HepG2 (cell line): Measurements from ENCODE around the gene HOXB6. TPM values are rescaled to one million over a fixed set of nuclear protein-coding genes. Genes with fewer than 3 reads are reported as not detected.

Experiments
- ATAC-seq: fragments of 200-7000 bp; cut with Tn5 transposase; 3 replicates; pipeline ENCODE4 v1.9.1; 2020; ENCODE audit warnings: mild to moderate bottlenecking, moderate library complexity
- BruUV-seq: library from RNA; stranded (reverse); fragments of 400-500 nt; replicated peaks from 2 replicates; lab custom pipeline; 2021; lab: Mats Ljungman, UMichigan
- CTCF ChIA-PET: fragments of 300-600 bp; formaldehyde crosslinking; extraction: SDS; loops from one replicate; lab custom pipeline; 2021; ENCODE audit warnings: low total read pairs, inconsistent platforms, low intra/inter-chr PET ratio; lab: Yijun Ruan, JAX
- POLR2A ChIA-PET: fragments of 350-600 bp; sonication (Branson Sonifier 250); formaldehyde crosslinking; loops from one replicate; lab custom pipeline; 2020; ENCODE audit warnings: antibody characterized with exemption, inconsistent platforms; lab: Yijun Ruan, JAX
- DNase-seq: peaks from one replicate; pipeline ENCODE4 v3.0.0-alpha.2; 2015; ENCODE audit warnings: low spot score
- FAIRE-seq: peaks from 3 replicates; lab custom pipeline; 2011; peaks lifted over from hg19 to GRCh38; lab: Jason Lieb, UNC
- H2AFZ ChIP-seq: one replicate; pipeline ENCODE4 v1.6.1; 2011; ENCODE audit warnings: low read length, inconsistent platforms
- H3K27ac ChIP-seq: fragments of 300-600 bp; 3 replicates; pipeline ENCODE4 v1.8.0; 2011; ENCODE audit warnings: mixed run types, mild to moderate bottlenecking, mixed read lengths, low read length, inconsistent platforms; ENCODE audit not compliant: insufficient read depth; ENCODE audit errors: extremely low read length
- H3K27me3 ChIP-seq, 2 experiments: fragments of 200-600 bp in 1 of 2; 2 replicates in 1 of 2; 3 replicates in 1 of 2; pipeline versions ENCODE4 v1.6.0 to v1.8.0; 2011; ENCODE audit warnings: low read length in 2 of 2, mild to moderate bottlenecking in 2 of 2, moderate library complexity in 2 of 2, inconsistent platforms in 1 of 2; ENCODE audit not compliant: insufficient read depth in 2 of 2, control insufficient read depth in 1 of 2
- H3K36me3 ChIP-seq, 2 experiments: fragments of 200-600 bp in 1 of 2; replicated peaks in 1 of 2; 2 replicates in 1 of 2; 3 replicates in 1 of 2; pipeline versions ENCODE4 v1.5.1 to v1.8.0; 2011; ENCODE audit warnings: low read length in 2 of 2, inconsistent platforms in 1 of 2; ENCODE audit not compliant: insufficient read depth in 2 of 2, control insufficient read depth in 1 of 2
- H3K4me1 ChIP-seq: 2 replicates; pipeline ENCODE4 v1.5.1; 2012; ENCODE audit warnings: low read length, inconsistent platforms; ENCODE audit not compliant: insufficient read depth
- H3K4me2 ChIP-seq: 2 replicates; pipeline ENCODE4 v1.6.0; 2011; ENCODE audit warnings: low read depth, low read length, inconsistent platforms
- H3K4me3 ChIP-seq, 3 experiments: fragments of 200-600 bp in 1 of 3; sonication (generic), shearing (Covaris generic) in 1 of 3; replicated peaks in 1 of 3; 2 replicates each; pipeline ENCODE4 v1.5.1; 2011 to 2016; ENCODE audit warnings: low read length in 3 of 3, inconsistent platforms in 2 of 3, low read depth in 2 of 3, mild to moderate bottlenecking in 2 of 3, control low read depth in 1 of 3, mixed read lengths in 1 of 3; ENCODE audit not compliant: insufficient read depth in 1 of 3
- H3K79me2 ChIP-seq: one replicate; pipeline ENCODE4 v1.6.1; 2011; ENCODE audit warnings: low read length, inconsistent platforms; ENCODE audit not compliant: insufficient read depth
- H3K9ac ChIP-seq: 2 replicates; pipeline ENCODE4 v1.6.0; 2011; ENCODE audit warnings: mild to moderate bottlenecking, low read depth, low read length, inconsistent platforms; ENCODE audit not compliant: insufficient read depth
- H3K9me3 ChIP-seq: 2 replicates; pipeline ENCODE4 v1.5.1; 2012; ENCODE audit warnings: mild to moderate bottlenecking, low read length
- H4K20me1 ChIP-seq: 2 replicates; pipeline ENCODE4 v1.6.0; 2011; ENCODE audit warnings: inconsistent platforms, mild to moderate bottlenecking, low read length, moderate library complexity; ENCODE audit not compliant: insufficient read depth
- EZH2 ChIP-seq: conservative IDR thresholded peaks from 2 replicates; pipeline ENCODE4 v1.6.1; 2012; ENCODE audit warnings: mild to moderate bottlenecking, low read depth, low read length, moderate library complexity
- ZNF121 ChIP-seq: sonication (generic); formaldehyde crosslinking; IDR thresholded peaks from 2 replicates; pipeline ENCODE4 v1.5.0; 2020; ENCODE audit warnings: mild to moderate bottlenecking, missing genetic modification reagents
- WGBS: methylation state at CpG from one replicate; pipeline ENCODE4 v1.1.6; 2017; ENCODE audit warnings: low lambda C conversion rate; 5-methylcytosine and 5-hydroxymethylcytosine counted together
- in situ Hi-C: cut with HindIII; loops from 2 replicates; pipeline ENCODE4 v1.10.0; 2017; ENCODE audit warnings: low pct_unique_long_range_greater_than_20kb; ENCODE audit not compliant: extremely low pct_ligation_motif_present
- intact Hi-C: fragments of 100-400 bp; cut with micrococcal nuclease; formaldehyde crosslinking; loops from one replicate; pipeline ENCODE4 v1.10.0; 2022; ENCODE audit not compliant: unreplicated experiment
- polyA plus RNA-seq, 8 experiments: library from polyadenylated mRNA; depleted of rRNA in 3 of 8; stranded (reverse) in 7 of 8; unstranded in 1 of 8; fragments of >200 nt; fragmentation: Illumina TruSeq in 4 of 8; extraction: Trizol in 4 of 8; gene quantifications; 2 replicates each; pipeline versions ENCODE4 v1.2.1 to v1.2.3, GENCODE V29; 2011 to 2016; ENCODE audit warnings: low read depth in 4 of 8, missing spikeins in 1 of 8, mixed read lengths in 1 of 8; ENCODE audit not compliant: insufficient read depth in 1 of 8
- total RNA-seq, 5 experiments: library from RNA; depleted of rRNA; stranded (reverse); fragments of >200 nt; fragmentation: Illumina TruSeq; extraction: Trizol; gene quantifications; 2 replicates each; pipeline ENCODE4 v1.2.3, GENCODE V29; 2016; ENCODE audit warnings: low read depth in 1 of 5
- TF ChIP-seq, protein P1 (sequence below): sonication (generic); formaldehyde crosslinking; IDR thresholded peaks from 2 replicates; pipeline ENCODE4 v1.4.0; 2020; ENCODE audit warnings: mild to moderate bottlenecking, missing genetic modification reagents
- TF ChIP-seq, protein P2 (sequence below): sonication (generic); formaldehyde crosslinking; IDR thresholded peaks from 2 replicates; pipeline ENCODE4 v1.5.0; 2020; ENCODE audit warnings: mild to moderate bottlenecking, missing genetic modification reagents

HOXB6 gene
- total and polyA plus RNA-seq, 2 of the 13 experiments (the other 11 are each of a cell fraction or from before 2014, with no cell fraction given), result not detected

DNA sequence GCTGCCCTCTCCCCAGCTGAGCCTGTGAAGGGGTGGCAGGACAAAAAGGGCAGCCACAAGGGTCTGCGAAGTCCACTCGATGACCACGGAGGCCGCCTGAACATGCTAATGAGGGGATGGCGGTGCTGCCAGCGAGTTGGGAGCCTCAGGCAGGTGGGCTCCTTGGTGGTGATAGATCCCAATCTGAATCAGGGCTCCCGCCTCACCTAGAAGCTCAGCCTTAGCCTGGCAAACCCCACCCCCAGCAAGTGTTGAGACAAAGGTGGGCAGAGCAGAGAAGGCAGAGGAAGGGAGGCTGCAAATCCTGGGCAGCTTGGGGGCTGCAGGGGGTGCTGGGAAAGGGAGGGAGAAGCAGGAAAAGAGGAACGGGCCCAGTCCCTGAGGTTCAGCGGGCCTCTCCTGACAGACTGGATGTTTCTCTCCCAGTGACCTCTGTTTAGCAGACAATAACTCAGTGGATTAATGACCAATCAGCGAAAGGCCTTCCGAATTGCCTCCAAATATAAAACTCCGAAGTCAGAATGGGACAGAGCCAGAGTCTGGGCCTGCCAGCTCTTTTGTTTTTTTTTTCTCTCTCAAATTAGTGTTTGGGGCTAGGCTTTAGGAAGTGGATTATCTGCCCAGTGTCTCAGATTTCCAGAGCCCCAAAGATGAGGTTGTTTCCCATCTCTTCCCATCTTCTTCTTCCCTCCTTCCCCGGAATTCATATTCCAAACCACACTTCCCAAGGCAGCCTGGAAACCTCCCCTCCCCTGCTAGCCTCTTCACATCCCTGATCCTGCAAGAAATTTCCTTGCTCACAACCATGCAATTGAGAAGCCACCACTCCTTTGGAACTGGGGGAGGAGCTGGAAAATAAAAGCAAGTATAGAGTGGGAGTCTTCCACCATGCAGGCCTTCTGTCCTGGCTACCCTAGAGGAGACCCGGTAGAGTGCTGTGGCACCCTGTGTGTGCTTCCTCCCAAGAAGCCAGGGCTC is 44.7 kb downstream of the HOXB6 start (continued):
- TF ChIP-seq, protein P1, sequence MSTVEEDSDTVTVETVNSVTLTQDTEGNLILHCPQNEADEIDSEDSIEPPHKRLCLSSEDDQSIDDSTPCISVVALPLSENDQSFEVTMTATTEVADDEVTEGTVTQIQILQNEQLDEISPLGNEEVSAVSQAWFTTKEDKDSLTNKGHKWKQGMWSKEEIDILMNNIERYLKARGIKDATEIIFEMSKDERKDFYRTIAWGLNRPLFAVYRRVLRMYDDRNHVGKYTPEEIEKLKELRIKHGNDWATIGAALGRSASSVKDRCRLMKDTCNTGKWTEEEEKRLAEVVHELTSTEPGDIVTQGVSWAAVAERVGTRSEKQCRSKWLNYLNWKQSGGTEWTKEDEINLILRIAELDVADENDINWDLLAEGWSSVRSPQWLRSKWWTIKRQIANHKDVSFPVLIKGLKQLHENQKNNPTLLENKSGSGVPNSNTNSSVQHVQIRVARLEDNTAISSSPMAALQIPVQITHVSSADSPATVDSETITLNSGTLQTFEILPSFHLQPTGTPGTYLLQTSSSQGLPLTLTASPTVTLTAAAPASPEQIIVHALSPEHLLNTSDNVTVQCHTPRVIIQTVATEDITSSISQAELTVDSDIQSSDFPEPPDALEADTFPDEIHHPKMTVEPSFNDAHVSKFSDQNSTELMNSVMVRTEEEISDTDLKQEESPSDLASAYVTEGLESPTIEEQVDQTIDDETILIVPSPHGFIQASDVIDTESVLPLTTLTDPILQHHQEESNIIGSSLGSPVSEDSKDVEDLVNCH (CRISPR knock-in tag), result no peak
- TF ChIP-seq, protein P2, sequence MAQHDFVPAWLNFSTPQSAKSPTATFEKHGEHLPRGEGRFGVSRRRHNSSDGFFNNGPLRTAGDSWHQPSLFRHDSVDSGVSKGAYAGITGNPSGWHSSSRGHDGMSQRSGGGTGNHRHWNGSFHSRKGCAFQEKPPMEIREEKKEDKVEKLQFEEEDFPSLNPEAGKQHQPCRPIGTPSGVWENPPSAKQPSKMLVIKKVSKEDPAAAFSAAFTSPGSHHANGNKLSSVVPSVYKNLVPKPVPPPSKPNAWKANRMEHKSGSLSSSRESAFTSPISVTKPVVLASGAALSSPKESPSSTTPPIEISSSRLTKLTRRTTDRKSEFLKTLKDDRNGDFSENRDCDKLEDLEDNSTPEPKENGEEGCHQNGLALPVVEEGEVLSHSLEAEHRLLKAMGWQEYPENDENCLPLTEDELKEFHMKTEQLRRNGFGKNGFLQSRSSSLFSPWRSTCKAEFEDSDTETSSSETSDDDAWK, result no peak

DNA sequence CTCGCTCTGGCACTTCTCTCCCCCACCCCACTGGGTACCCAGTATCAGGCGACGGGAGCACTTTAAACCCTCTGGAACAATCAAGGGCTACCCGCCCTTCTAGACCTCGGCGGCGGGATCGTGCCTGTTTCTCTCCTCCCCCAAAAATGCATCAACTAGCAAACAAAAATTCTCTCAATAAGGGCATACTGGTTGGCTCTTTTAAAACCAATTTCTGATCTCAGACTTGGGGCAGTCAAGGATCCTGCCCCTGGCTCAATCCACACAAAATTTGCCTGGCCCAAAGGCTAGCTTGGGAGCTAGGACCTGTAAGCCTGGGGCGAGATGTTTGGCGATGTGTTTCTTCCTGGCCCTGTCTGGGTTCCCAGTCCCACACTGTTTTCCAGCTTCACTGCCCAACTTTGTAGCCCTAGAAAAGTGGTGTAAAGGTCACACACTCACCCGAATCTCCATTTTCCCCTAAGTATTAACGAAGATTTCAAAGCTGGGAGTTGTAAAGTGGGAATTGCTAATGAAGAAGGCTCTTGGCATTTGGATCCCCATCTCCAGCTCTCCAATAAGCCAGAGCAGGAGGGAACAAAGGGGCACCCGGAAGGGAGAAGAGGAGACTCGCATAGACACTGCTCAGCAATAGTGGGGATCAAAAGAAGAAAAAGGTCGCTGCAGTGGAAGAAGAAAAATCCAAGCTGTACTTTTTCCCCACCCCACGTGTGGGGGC is 45.5 kb downstream of the HOXB6 start:
- in situ Hi-C loops, result no loop called here
- 2% methylated on average over 16 of the region's 16 CpGs for WGBS
- no TSS peak for BruUV-seq
- no peaks in the 10 kb centered on the region for H3K4me1 ChIP-seq
- H3K9ac ChIP-seq, result no peak overlapping the region
- no peak overlapping the region for H3K27ac ChIP-seq
- no peak overlapping the region for H3K4me2 ChIP-seq
- no peaks in the 10 kb centered on the region for H3K36me3 ChIP-seq
- H3K4me3 ChIP-seq, result no peak overlapping the region
- no peak for ATAC-seq
- ChIA-PET POLR2A (no interaction called here), CTCF (no interaction called here)
- no peak for TF ChIP-seq ZNF121
- 0 out of 2 replicates have a peak, but pooled peaks have one; percentile 32 for TF ChIP-seq EZH2
- no peak for FAIRE-seq
- no peaks in the 10 kb centered on the region; the same call in 1 of the 2 replicates for H4K20me1 ChIP-seq
- peaks cover 34 to 94% of the 10 kb centered on the region in 2 experiments for H3K27me3 ChIP-seq
- no peaks in the 10 kb centered on the region for H3K79me2 ChIP-seq
- H2AFZ ChIP-seq, result no peak overlapping the region
- DNase-seq, result no peak
- no peaks in the 10 kb centered on the region for H3K9me3 ChIP-seq
- intact Hi-C loops, result no loop called here
